Non-pigmented ciliary epithelial cell (primary cell): ENCODE measurements around the gene PRR15.

Experiments
- DNase-seq: peaks from one replicate; pipeline ENCODE4 v3.0.0-alpha.2; 2010; ENCODE audit warnings: low read depth

Gene PRR15

DNA sequence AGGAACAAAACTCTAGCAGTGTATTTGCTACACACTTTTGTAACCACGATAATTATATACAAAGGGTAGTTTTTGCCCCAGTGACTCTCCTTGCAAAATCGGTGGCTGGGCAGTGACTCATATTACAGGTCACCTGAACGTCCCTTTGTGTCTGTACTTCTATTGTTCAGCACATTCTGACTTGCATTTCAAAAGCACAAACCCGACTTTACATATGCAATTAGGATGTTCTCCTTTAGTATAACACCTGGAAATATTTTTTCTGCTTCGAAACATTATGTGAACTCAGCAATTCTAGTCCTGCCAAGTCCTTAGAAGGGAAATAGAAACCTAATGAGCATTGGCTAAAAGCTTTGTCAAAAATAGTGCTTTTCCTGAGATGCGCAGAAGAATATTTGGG lies 6.0 kb downstream of the PRR15 start:
- no peak for DNase-seq

DNA sequence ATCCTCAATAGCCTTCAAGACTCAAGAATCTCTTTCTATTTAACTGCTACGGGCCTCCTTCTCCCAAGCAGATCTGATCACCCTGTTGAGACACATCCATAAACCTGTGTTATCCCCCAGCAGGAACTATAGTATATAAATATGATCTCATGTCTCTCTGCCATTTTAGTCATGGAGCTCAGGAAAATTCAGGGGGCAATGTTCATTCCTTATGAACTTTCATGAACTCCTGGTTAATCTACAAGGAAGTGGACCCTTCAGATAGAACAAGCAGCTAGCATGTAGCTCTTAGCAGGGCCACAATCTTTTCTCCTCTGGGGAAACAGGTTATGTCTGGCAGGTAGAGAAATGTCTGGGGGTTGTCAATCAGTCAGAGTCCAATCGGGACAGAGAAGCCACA lies 8.9 kb downstream of the PRR15 start:
- no peak for DNase-seq

DNA sequence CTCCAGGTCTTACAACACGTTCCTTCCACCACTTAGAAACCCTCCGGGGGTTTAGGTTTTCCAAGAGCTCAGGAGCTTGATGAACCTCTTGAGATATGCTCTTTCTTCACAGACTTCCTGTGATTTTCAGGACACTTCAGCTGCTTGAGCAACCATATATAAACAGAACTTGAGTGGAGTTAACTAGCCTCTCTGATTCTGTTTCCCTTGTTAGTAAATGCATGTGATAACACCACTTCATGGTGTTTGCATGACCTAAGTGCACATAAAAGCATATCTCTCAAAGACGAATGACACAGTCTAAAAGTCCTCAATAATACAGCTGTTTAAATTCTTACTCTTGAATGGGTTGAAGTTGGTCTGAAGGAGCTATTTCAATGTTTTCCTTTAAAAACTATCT lies 9.9 kb downstream of the PRR15 start:
- DNase-seq: no peak

DNA sequence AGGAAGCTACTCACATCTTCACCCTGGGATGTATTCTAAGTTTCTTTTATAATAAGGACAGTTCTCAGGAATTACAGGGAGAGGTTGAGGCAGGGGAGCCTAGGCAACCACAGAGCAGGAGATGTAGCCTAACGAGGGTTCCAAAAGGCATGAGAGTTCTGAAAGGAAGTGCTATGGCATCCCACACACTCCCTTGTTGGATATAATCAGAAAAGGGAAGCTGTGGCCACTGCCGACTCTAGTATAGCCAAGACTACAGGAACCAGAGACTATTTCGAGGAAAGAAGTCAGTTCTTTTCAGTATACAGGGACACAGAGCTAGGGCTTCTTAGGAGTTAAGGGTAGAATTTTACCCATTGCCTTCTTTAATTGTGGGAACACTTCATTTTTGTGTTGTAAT lies 11.0 kb downstream of the PRR15 start:
- no peak for DNase-seq

DNA sequence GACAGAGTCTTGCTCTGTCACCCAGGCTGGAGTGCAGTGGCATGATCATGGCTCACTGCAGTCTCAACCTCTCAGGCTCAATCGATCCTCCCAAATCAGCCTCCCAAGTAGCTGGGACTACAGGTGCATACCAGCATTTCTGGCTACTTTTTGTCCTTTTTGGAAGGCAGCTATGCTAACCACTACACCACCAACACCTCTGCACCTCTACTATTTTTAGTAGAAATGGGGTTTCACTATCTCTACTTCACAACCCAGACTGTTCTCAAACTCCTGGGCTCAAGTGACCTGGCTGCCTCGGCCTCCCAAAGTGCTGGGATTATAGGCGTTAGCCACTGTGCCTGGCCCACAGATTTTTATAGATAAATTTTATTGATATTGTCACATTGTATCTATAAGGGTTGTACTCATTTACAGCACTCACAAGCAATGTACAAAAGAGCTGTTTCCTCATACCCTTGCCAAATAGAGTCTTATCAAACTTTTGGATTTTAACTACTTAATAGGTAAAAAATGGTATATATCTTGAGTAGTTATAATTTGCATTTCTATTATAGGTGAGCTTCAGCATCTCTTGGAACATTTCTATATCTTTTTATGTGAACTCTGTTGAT lies 23.7 kb downstream of the PRR15 start:
- DNase-seq: no peak

DNA sequence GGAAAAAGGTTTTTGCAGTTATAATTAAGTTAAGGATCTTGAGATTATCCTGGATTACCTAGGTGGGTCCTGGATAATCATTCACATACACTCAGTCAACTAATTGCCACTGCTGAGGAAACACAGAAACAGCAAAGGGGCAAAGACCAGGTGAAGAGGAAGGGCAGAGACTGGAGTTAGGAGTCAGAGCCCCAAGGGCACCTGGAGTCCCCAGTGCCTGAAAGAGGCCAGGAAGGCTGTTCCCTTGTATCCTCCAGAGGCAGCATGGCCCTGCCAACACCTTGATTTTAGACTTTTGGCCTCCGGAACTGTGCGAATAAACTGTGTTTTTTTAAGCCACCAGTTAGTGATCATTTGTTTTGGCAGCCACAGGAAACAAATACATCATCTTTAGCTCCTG lies 24.6 kb downstream of the PRR15 start:
- no peak for DNase-seq

DNA sequence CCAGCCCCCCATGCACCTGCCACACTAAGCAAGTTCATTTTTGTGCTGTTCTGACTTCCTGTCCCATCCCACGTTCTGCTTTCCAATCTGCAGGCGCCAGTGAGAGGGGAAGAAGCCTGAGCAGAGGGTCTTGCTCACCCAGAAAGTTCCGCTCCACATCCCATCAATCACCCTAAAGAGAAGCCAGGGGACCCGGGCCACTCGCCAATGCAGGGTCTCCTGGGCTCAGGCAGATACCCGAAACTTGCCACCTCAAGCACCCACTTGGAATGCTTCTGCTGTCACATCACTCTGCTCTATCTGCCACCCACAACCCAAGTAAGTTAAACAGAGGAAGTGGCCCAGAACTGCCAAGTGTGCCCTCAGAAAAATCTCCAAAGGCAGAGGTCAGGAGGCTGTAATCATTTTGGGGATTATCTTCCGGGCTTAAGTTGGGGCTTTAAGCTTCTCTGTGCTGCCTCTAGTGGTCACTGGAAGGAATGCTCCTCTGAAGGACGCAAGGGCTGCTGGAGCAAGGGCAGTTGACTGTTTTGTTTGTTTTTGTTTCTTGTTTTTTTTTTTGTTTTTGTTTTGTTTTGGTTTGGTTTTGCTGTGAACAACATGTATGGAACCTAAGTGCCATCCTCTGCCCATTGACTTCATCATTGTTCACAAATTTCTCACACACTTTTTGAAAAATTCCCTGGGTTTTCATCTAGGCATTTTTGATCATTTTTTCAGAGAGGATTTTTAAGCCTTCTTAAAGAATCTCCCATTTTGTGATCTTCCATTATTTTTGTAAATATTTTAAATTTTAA lies 25.5 kb downstream of the PRR15 start:
- DNase-seq: no peak

DNA sequence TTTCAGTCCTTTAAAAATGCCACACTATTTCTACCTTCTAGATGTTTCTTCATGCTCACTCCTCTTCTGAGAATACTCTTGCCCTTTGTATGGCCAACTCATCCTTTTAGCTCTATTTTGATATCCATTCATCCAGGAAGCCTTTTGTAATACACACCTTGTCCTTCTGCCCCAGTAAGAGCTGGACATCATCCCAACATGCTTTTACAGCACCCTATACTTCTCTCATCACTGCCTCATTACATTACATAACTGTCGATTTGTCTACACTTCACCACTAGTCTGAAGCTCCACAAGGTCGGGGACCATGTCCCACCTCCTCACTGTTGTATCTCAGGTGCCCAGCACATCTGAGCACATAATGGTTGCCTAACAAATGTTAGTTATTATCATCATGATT lies 29.2 kb downstream of the PRR15 start:
- no peak for DNase-seq

DNA sequence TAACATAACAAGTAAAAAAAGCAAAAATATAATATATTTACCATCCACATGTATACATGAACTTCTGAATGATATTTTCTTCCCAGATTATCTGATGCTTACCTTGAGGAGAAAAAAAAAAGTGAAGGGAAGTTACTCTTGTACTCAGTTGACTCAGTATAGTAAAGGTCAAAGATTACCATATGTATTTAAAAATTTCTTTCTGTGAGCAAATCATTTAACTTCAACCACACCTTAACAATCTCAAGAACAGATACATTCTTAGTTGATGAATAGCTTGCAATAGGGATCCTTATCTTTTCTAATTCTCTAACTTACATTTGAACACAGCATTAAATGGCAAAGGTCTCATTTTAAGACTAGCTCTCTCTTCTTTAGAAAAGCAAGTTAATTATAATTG lies 29.8 kb downstream of the PRR15 start:
- no peak for DNase-seq

DNA sequence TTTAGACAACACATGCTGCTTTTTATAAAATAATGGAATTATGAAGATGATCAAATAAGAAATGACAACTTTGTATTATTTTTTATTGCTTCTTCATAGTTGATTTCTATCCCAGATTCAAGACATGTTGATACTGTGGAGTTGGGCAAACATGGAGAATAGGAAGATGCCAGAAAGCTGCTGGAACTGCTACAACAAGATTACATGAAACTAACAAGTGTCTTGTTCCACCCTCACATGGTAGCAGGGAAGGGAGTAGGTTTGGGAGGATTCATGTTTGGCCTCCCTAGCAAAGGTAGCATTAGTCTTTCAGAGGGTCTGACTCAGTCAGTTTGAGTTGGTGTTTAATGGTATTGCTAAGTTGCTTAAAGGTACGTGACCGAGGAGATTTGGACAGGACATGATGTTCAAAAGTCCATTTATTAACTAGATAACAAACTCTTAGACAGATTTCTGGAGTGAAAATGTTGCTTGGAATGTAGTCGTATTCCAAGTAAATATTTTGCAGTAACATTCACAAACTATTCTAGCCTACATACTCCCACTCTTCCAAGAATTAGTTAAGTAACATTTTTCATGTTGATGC lies 33.1 kb downstream of the PRR15 start:
- DNase-seq: no peak

DNA sequence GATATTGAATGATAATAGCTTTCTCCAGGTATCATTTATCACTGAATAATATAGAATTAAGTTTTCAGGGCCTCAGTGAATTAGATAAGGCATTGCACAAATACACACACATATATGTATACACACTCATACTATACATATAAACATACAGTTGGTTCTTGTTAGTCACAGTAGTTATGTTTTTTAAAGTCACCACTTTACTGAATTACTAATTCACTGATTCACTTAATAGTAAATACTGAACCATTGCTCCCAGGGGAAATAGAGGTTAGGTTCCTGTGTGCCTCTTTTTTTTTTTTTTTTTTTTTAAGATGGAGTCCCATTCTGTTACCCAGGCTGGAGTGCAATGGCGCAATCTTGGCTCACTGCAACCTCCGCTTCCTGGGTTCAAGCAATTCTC lies 33.6 kb downstream of the PRR15 start:
- no peak for DNase-seq

DNA sequence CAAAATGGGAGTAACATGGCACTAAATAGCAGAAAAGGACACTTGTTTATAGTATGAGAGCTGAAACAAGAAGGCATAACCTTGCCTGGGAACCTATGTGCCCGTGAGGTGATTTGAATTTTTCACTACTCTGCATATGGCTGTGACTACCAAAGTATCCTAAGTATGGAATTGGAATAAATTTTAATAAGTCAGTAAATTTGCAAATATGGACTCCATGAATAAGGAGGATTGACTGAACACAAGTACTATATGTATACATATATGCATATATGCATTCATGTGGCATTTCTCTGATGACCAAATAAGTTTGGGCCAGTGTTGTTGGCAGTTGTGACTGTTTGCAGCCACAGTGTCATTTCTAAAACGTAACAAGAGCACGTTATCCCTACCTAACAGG lies 34.5 kb downstream of the PRR15 start:
- DNase-seq: no peak

DNA sequence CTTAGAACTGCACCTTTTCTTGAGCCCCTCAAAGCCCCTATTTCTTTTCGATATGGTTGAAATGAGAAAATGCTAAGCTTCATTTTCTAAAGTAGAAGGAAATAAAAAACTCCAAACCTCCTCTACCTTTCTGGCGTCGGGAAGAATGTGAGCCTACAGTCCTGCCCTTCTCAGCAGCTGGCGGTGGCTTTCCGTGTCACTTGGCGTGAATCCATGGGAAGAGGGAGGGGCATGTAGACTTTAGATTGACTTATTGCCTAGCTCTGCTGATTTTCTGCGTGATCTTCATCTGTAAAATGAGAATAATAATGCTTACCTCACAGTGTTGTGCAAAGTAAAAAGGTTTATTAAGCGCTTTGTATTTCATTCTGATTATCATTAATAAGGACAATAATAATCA lies 35.0 kb downstream of the PRR15 start:
- no peak for DNase-seq

DNA sequence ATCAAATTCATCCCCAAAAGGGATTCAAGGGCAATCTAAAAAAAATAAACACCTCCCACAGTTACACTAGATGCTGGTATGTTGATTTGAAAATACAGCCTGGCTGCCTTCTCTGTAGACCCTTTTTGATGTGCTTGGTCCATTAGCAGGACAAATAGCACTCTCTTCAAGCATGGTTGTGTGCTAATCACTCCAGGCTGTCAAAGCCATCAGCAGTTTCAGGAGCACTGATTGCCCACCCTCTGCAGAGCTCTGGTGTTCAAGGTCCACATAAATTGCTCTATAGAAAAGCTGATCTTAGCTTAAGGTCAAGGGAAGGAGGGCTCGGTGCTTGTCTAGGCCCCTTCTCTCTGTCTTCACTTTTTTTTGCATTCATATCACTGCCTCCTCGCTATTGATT lies 35.4 kb downstream of the PRR15 start:
- DNase-seq: no peak

DNA sequence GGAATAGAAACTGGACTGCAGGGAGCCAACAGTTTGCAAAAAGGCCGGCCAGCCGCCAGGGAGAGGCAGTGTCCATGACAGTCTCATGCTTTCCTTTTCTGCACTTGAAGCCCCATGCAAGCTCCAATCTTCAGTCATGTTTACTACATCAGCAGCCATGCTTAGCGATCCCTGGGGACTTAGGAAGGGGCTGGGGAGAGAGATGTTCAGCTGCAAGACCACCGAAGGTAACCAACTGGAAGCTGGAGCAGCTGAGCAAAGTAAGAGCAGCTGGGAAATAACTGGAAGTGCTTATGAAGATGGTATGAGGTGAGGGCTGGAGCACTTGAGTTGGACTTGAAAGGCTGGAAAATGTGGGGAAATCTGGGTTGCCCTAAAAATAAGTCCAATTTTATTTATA lies 37.0 kb downstream of the PRR15 start:
- no peak for DNase-seq

DNA sequence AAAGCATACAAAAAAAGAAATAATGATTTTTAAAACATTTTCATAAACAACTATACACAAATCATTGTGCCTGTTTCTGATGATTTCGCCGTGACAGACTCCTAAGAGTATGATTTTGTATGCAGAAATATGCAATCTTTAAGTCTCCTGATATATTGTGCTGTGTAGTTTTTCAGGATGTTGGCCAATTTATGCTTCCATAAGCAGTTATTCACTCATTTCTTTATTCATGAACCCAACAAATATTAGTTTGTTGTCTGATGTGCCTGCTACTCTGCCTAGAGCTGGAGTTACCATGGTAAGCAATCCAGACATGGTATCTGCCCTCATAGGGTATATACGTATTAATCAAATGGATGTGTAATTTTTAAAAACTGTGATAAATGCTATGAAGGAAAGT lies 40.4 kb downstream of the PRR15 start:
- DNase-seq: no peak

DNA sequence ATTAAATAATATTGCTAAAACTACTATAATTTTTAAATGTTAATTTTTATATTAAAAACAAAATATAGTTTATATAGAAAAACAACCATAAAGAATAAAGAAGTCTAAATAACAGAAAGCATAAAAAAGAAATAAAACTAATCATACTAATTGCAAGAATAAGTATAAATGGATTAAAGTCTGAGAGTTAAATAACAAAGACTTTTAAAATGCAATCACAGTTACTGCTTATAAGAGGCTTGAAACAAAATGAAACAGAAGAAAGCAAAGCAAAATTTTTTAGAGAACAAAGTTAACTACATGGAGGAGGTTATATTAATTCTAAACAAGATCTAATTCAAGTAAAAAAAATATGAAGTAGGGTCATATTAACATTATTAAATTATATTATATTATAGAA lies 41.1 kb downstream of the PRR15 start:
- DNase-seq: no peak

DNA sequence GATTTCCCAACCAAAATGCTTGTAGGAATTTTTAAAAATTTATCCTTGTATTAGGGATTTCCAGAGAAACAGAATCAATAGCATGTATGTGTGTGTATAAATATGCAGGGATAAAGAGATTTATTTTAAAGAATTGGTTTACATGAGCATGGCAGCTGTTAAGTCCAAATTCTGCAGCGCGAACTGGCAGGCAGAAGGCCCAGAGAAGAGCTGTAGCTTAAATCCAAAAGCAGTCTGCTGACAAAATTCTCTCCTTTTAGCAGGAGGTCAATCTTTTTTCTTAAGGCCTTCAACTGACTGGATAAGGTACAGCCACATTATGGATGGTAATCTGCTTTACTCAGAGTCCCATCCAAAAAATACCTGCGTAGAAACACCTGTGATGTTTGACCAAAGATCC lies 42.0 kb downstream of the PRR15 start:
- no peak for DNase-seq

DNA sequence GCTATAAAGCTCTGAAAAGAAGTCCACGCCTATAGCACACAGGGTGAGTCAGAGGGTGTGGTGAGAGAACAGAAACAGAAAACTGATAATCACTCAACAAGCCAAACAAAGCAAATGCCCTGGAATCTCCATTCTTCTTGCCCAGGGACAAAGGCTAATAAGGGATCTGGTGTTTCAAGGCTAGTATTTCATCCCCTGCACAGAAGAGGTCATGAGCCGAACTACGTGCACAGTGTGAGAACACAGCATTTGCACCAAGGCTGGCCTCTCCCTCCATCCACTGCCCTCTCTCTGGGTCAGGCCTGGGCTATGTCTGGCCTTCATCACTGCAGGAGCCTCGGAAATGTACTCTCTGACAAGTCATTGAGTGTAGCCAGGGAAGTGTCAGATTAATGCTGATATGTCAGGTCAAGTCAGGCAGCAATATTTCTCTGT lies 42.7 kb downstream of the PRR15 start:
- no peak for DNase-seq

DNA sequence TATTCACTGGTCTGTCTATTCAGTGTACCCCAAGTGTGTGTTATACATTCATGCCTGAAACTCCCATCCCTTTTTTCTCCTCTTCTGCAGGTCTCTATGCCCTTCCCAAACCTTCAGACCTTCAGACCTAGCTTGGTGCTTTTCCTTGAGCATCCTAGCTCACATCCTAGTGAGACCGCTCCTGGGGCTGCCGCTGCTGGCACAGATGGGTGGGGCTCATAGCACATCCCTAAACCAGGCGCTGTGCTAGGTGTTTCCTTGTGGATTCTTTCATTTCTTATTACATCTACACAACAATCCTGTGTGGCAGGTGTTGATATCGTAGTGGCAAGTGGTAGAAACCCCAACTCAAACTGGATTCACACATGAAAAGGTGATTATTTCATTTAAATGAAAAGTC lies 43.2 kb downstream of the PRR15 start:
- no peak for DNase-seq

DNA sequence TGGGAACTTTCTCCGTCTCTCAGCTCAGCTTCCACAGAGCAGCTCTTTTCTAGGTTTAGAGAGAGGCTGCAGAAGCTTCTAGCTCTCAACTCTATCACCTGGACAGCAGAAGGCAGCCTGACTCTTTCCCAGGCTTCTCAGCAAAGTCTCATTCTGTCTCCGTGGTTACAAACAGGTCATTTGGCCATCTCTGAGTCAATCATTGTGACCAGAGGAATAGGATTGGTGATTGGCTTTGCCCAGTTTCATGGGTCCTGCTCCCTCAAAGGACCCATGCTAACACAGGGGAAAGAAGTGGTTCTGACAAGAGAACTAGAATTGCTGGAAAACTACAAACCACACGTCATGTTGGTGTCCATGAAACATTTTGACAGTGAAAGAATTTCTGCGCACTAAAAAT lies 43.6 kb downstream of the PRR15 start:
- no peak for DNase-seq

DNA sequence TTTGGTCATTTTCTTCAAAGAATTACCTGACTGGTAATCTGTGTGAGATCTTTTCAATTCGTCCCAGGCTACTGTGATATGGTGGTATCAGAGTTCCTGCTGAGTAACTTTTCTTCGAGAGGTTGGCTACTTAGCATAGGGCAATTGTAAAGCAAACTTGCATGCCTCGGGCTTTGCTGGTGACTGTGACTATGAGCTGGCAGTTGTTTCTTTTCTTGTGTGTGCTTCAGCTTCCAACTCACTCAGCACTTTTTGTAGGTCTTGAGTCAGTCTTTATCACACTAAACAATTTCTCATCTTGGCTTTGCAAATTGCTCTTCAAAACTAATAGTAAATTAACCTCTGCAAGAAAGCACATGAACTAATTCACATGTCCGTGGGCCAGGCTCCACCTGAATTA lies 44.3 kb downstream of the PRR15 start:
- no peak for DNase-seq

DNA sequence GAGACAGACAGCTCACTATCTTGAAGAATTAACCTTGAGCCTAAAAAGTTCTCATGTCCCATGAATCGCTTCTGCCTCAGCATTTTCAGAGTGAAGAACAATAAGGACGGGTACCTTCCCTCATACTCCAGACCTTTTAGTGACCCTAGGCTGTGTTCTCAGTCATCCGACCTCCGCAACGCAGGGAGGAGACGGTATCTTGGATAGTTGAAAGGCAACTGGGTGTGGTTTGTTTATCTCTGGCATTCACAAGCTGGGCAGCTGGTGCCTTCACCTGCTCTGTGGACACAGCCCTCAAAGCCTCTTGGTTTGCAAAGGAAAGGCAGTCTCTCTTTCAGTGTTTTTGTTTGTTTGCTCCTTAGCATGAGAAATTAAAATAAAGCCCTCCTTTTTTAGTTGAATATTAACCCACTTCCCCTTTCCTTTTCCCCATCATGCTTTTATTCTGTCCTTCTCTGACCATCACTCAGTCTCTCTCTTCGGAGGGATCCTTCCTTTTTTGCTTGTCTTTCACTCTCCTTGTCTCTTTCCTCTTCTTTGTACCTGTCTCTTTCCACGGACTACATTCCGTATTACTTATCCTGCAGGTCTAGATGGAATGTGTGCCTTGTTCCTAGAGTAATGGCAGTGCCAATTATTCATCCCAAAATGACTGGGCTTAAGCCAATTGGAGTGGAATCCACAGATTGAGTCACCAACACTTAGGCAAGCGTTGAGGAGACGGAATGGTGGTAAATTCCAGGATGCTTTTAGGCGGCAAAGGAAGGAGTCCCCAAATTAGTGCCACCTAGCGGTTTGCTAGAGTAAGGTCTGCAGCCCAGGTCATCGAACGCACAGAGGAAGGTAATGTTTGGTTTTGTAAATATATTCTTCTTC lies 45.8 kb downstream of the PRR15 start:
- DNase-seq: no peak
